RWPE2 (cell line): ENCODE data around the gene APBA1.

ENCODE experiments used
- ATAC-seq: fragments of 200-7000 bp; cut with Tn5 transposase; 3 replicates; pipeline ENCODE4 v1.9.1; 2021; ENCODE audit warnings: low read depth
- DNase-seq: peaks from one replicate; pipeline ENCODE4 v3.0.0-alpha.2; 2020; ENCODE audit warnings: low spot score
- H3K27ac ChIP-seq: fragments of 450-650 bp; 2 replicates; pipeline ENCODE4 v1.5.1; 2017; ENCODE audit warnings: mild to moderate bottlenecking; ENCODE audit not compliant: poor library complexity, severe bottlenecking
- H3K27me3 ChIP-seq: fragments of 250-450 bp; sonication (Bioruptor Pico); 2 replicates; pipeline ENCODE4 v1.5.1; 2021; ENCODE audit warnings: mild to moderate bottlenecking, moderate library complexity; ENCODE audit not compliant: insufficient read depth, poor library complexity, severe bottlenecking
- H3K36me3 ChIP-seq: fragments of 250-450 bp; sonication (Bioruptor Pico); 2 replicates; pipeline ENCODE4 v1.5.1; 2020; ENCODE audit warnings: low read depth, mild to moderate bottlenecking, moderate library complexity
- H3K4me1 ChIP-seq: fragments of 250-450 bp; sonication (Bioruptor Pico); 2 replicates; pipeline ENCODE4 v1.5.1; 2021; ENCODE audit warnings: mild to moderate bottlenecking, moderate library complexity; ENCODE audit not compliant: insufficient read depth, poor library complexity, severe bottlenecking
- H3K4me3 ChIP-seq: fragments of 250-450 bp; sonication (Bioruptor Pico); 2 replicates; pipeline ENCODE4 v1.5.1; 2021; ENCODE audit warnings: mild to moderate bottlenecking, moderate library complexity; ENCODE audit not compliant: severe bottlenecking
- H3K9me3 ChIP-seq: fragments of 250-450 bp; sonication (Bioruptor Pico); 2 replicates; pipeline ENCODE4 v1.5.1; 2021; ENCODE audit warnings: mild to moderate bottlenecking, moderate library complexity; ENCODE audit not compliant: severe bottlenecking
- CTCF ChIP-seq: fragments of 450-650 bp; IDR thresholded peaks from one replicate; pipeline ENCODE4 v1.5.1; 2017; ENCODE audit warnings: mild to moderate bottlenecking, moderate library complexity; ENCODE audit not compliant: poor library complexity, severe bottlenecking

Gene APBA1

GRCh38 chr9:69513141-69513820 is 158.9 kb downstream of the APBA1 start:
- H3K4me3 ChIP-seq = no peak overlapping the region
- no peaks in the 10 kb centered on the region for H3K9me3 ChIP-seq
- no peak for TF ChIP-seq CTCF
- H3K27ac ChIP-seq = no peak overlapping the region
- H3K27me3 ChIP-seq = no peaks in the 10 kb centered on the region
- DNase-seq (no peak), ATAC-seq (no peak)
- no peaks in the 10 kb centered on the region for H3K36me3 ChIP-seq
- no peaks in the 10 kb centered on the region for H3K4me1 ChIP-seq

- no peak overlapping the region for H3K4me3 ChIP-seq
- H3K27ac ChIP-seq = peak overlapping the region; percentile 53
- ATAC-seq = no peak
- no peaks in the 10 kb centered on the region for H3K36me3 ChIP-seq
- H3K9me3 ChIP-seq = no peaks in the 10 kb centered on the region
- DNase-seq = no peak
- TF ChIP-seq CTCF = no peak
- H3K27me3 ChIP-seq = no peaks in the 10 kb centered on the region
- H3K4me1 ChIP-seq = peaks cover 13% of the 10 kb centered on the region
Observed at GRCh38 chr9:69504058-69504457, 168.1 kb downstream of the APBA1 start.

GRCh38 chr9:69502671-69503301 is 169.4 kb downstream of the APBA1 start:
- H3K9me3 ChIP-seq = no peaks in the 10 kb centered on the region
- DNase-seq = no peak
- H3K27me3 ChIP-seq = no peaks in the 10 kb centered on the region
- H3K27ac ChIP-seq = peak overlapping the region; percentile 53
- no peaks in the 10 kb centered on the region for H3K36me3 ChIP-seq
- no peak for TF ChIP-seq CTCF
- H3K4me1 ChIP-seq = peaks cover 13% of the 10 kb centered on the region
- H3K4me3 ChIP-seq = no peak overlapping the region
- ATAC-seq = peak; percentile 73; the same call in 2 of the 3 replicates

- no peak for TF ChIP-seq CTCF
- Histone ChIP-seq H3K27ac (no peak overlapping the region), H3K27me3 (no peaks in the 10 kb centered on the region), H3K4me1 (peaks cover 13% of the 10 kb centered on the region), H3K9me3 (no peaks in the 10 kb centered on the region), H3K36me3 (no peaks in the 10 kb centered on the region), H3K4me3 (no peak overlapping the region)
- DNase-seq (no peak), ATAC-seq (no peak)
Observed at GRCh38 chr9:69500896-69501295, 171.3 kb downstream of the APBA1 start.

GRCh38 chr9:69499959-69500358 is 172.2 kb downstream of the APBA1 start:
- no peaks in the 10 kb centered on the region for H3K27me3 ChIP-seq
- ATAC-seq = no peak
- peaks cover 13% of the 10 kb centered on the region for H3K4me1 ChIP-seq
- no peak overlapping the region for H3K4me3 ChIP-seq
- no peak for TF ChIP-seq CTCF
- no peaks in the 10 kb centered on the region for H3K36me3 ChIP-seq
- no peak overlapping the region for H3K27ac ChIP-seq
- no peaks in the 10 kb centered on the region for H3K9me3 ChIP-seq
- DNase-seq = no peak
